DND-41 (cell line): ENCODE results near the gene OR2A25.
"Not testable (repeated sequence)": the region's sequence is repeated elsewhere in the genome, so short reads cannot be mapped to it uniquely, and the experiment has no call there.

Experiments
- ATAC-seq: fragments of 200-7000 bp; cut with Tn5 transposase; 3 replicates; pipeline ENCODE4 v1.9.1; 2021; ENCODE audit warnings: low read depth; ENCODE audit not compliant: insufficient read depth
- DNase-seq: peaks from one replicate; pipeline ENCODE4 v3.0.0-alpha.2; 2020
- H2AFZ ChIP-seq: 2 replicates; pipeline ENCODE4 v1.6.0; 2012; ENCODE audit warnings: low read depth, low read length
- H3K27ac ChIP-seq: 2 replicates; pipeline ENCODE4 v1.5.1; 2012; ENCODE audit warnings: low read length, inconsistent platforms
- H3K27me3 ChIP-seq: fragments of 200-600 bp; sonication (generic); 2 replicates; pipeline ENCODE4 v1.6.0; 2012; ENCODE audit warnings: low read length, mild to moderate bottlenecking, inconsistent platforms; ENCODE audit not compliant: insufficient read depth, poor library complexity
- H3K36me3 ChIP-seq: 2 replicates; pipeline ENCODE4 v1.5.1; 2012; ENCODE audit warnings: low read length, inconsistent platforms; ENCODE audit not compliant: insufficient read depth
- H3K4me1 ChIP-seq: 2 replicates; pipeline ENCODE4 v1.5.1; 2012; ENCODE audit warnings: mild to moderate bottlenecking, low read length; ENCODE audit not compliant: insufficient read depth
- H3K4me2 ChIP-seq: 2 replicates; pipeline ENCODE4 v1.6.0; 2012; ENCODE audit warnings: mild to moderate bottlenecking, moderate library complexity, low read length, inconsistent platforms; ENCODE audit not compliant: insufficient read depth
- H3K4me3 ChIP-seq, 2 experiments: fragments of 200-600 bp in 1 of 2; shearing (Covaris generic) in 1 of 2; 2 replicates each; pipeline ENCODE4 v1.5.1; 2012 to 2016; ENCODE audit warnings: inconsistent platforms in 2 of 2, low read length in 2 of 2, mild to moderate bottlenecking in 2 of 2, low read depth in 1 of 2, moderate library complexity in 1 of 2
- H3K79me2 ChIP-seq: 2 replicates; pipeline ENCODE4 v1.6.0; 2012; ENCODE audit warnings: low read length, inconsistent platforms; ENCODE audit not compliant: insufficient read depth
- H3K9ac ChIP-seq: 2 replicates; pipeline ENCODE4 v1.6.0; 2012; ENCODE audit warnings: low read depth, mild to moderate bottlenecking, inconsistent platforms, low read length, moderate library complexity
- H3K9me3 ChIP-seq: 2 replicates; pipeline ENCODE4 v1.5.1; 2012; ENCODE audit warnings: low read length, moderate library complexity, mild to moderate bottlenecking, inconsistent platforms; ENCODE audit not compliant: insufficient read depth, severe bottlenecking
- H4K20me1 ChIP-seq: 2 replicates; pipeline ENCODE4 v1.6.0; 2012; ENCODE audit warnings: low read length; ENCODE audit not compliant: insufficient read depth
- CTCF ChIP-seq: IDR thresholded peaks from 2 replicates; pipeline ENCODE4 v1.5.1; 2012; ENCODE audit warnings: borderline replicate concordance, low read length, moderate library complexity, mild to moderate bottlenecking; ENCODE audit not compliant: poor library complexity, severe bottlenecking; ENCODE audit errors: extremely low read depth
- EZH2 ChIP-seq: IDR thresholded peaks from 3 replicates; pipeline ENCODE4 v1.6.1; 2012; ENCODE audit warnings: borderline replicate concordance, low read depth, mild to moderate bottlenecking, moderate library complexity, low read length, inconsistent platforms; ENCODE audit not compliant: severe bottlenecking

Gene OR2A25

DNA sequence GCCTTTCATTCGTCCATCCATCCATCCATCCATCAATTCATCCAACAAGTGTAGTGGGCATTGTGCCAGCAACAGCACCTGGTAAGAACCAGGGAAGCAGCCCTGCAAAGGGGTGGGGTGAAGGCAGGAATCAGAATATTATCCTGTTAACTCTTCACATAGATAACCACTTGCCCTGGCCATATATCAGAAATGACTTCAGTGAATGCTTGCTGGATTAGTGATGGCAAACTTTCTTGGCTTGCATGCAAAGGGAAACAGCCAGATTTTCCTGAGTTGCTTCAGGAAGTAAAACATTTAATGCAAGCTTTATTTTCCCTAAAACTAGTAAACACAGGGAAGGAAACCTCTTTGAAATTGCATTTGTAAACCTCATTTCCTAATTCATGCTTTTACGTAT, 20.1 kb upstream of the OR2A25 start:
- H4K20me1 ChIP-seq = no peaks in the 10 kb centered on the region
- H3K36me3 ChIP-seq = no peaks in the 10 kb centered on the region
- DNase-seq (no peak), ATAC-seq (no peak)
- H3K27me3 ChIP-seq = no peaks in the 10 kb centered on the region
- no peak overlapping the region for H3K4me3 ChIP-seq
- no peak overlapping the region for H2AFZ ChIP-seq
- H3K27ac ChIP-seq = no peak overlapping the region
- H3K79me2 ChIP-seq = no peaks in the 10 kb centered on the region
- H3K4me2 ChIP-seq = no peak overlapping the region
- no peaks in the 10 kb centered on the region for H3K4me1 ChIP-seq
- no peaks in the 10 kb centered on the region for H3K9me3 ChIP-seq
- H3K9ac ChIP-seq = no peak overlapping the region
- no peak for TF ChIP-seq EZH2

DNA sequence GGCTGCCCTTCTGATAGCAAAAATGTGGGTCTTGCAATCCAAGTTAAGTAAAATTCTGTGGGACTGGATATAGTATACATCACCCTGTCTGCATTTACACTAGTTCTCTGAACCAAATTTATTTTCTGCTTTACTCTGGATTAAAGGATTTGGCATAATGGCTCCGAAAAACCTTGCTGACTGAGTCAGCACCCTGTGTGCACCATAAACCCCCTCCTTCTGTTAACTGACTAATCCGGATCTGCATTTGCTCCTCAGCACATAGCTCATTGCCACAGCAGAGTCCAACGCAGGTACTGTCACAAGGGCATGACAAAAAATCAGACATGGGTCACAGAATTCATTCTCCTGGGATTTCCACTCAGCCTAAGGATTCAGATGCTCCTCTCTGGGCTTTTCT, 19.5 kb upstream of the OR2A25 start:
- no peaks in the 10 kb centered on the region for H3K79me2 ChIP-seq
- no peak for TF ChIP-seq EZH2
- TF ChIP-seq CTCF = no peak
- no peak overlapping the region for H3K4me3 ChIP-seq
- H3K36me3 ChIP-seq = no peaks in the 10 kb centered on the region
- DNase-seq = no peak
- H3K9ac ChIP-seq = no peak overlapping the region
- H3K9me3 ChIP-seq = no peaks in the 10 kb centered on the region
- H2AFZ ChIP-seq = no peak overlapping the region
- H3K27me3 ChIP-seq = no peaks in the 10 kb centered on the region
- ATAC-seq = no peak
- no peak overlapping the region for H3K27ac ChIP-seq
- no peaks in the 10 kb centered on the region for H3K4me1 ChIP-seq
- H4K20me1 ChIP-seq = no peaks in the 10 kb centered on the region
- H3K4me2 ChIP-seq = no peak overlapping the region

GRCh38 chr7:144050884-144051283, 18.7 kb upstream of the OR2A25 start:
- not testable (repeated sequence) for H3K27me3 ChIP-seq, H4K20me1 ChIP-seq, H3K9ac ChIP-seq, DNase-seq, H3K9me3 ChIP-seq, H3K27ac ChIP-seq, H2AFZ ChIP-seq, H3K4me3 ChIP-seq, ATAC-seq, H3K4me2 ChIP-seq, H3K4me1 ChIP-seq, H3K79me2 ChIP-seq, H3K36me3 ChIP-seq

GRCh38 chr7:144057954-144058353, 11.7 kb upstream of the OR2A25 start:
- peaks cover 4% of the 10 kb centered on the region for H3K27me3 ChIP-seq
- no peaks in the 10 kb centered on the region for H3K79me2 ChIP-seq
- H3K4me2 ChIP-seq = no peak overlapping the region
- TF ChIP-seq CTCF (no peak), EZH2 (no peak)
- DNase-seq (no peak), ATAC-seq (no peak)
- no peak overlapping the region for H3K27ac ChIP-seq
- no peaks in the 10 kb centered on the region for H3K9me3 ChIP-seq
- no peaks in the 10 kb centered on the region for H3K4me1 ChIP-seq
- H3K9ac ChIP-seq = no peak overlapping the region
- no peaks in the 10 kb centered on the region for H3K36me3 ChIP-seq
- no peak overlapping the region for H2AFZ ChIP-seq
- no peak overlapping the region for H3K4me3 ChIP-seq
- H4K20me1 ChIP-seq = no peaks in the 10 kb centered on the region

GRCh38 chr7:144063710-144064109, 5.9 kb upstream of the OR2A25 start:
- Histone ChIP-seq H3K27me3 (no peaks in the 10 kb centered on the region), H3K4me1 (no peaks in the 10 kb centered on the region), H3K36me3 (no peaks in the 10 kb centered on the region), H4K20me1 (no peaks in the 10 kb centered on the region), H3K79me2 (no peaks in the 10 kb centered on the region), H3K4me2 (no peak overlapping the region), H3K27ac (no peak overlapping the region), H3K4me3 (no peak overlapping the region), H2AFZ (no peak overlapping the region), H3K9me3 (no peaks in the 10 kb centered on the region), H3K9ac (no peak overlapping the region)
- TF ChIP-seq EZH2 (no peak), CTCF (peak; percentile 49)
- DNase-seq = no peak
- no peak for ATAC-seq
